Activated naive CD8-positive, alpha-beta T cell treated with anti-CD3 and anti-CD28 coated beads, Interleukin-2, amount 50 U/mL, for 24 hours (primary cell): ENCODE results near the gene DDIT4.
"Not testable (repeated sequence)": the region's sequence is repeated elsewhere in the genome, so short reads cannot be mapped to it uniquely, and the experiment has no call there.

Experiments used
- ATAC-seq: fragments of 150-1000 bp; cut with Tn5 transposase; one replicate; pipeline ENCODE4 v1.10.0; 2021
- DNase-seq: peaks from one replicate; pipeline ENCODE4 v3.0.0; 2021
- H3K27ac Mint-ChIP-seq: one replicate; pipeline ENCODE4 v1.8.0; 2021; ENCODE audit warnings: mild to moderate bottlenecking, mixed read lengths
- H3K27me3 Mint-ChIP-seq: one replicate; pipeline ENCODE4 v1.8.0; 2021; ENCODE audit warnings: mixed read lengths
- H3K36me3 Mint-ChIP-seq: one replicate; pipeline ENCODE4 v1.8.0; 2021; ENCODE audit warnings: low read depth, mixed read lengths
- H3K4me1 Mint-ChIP-seq: one replicate; pipeline ENCODE4 v1.8.0; 2021; ENCODE audit warnings: mixed read lengths
- H3K4me3 Mint-ChIP-seq: one replicate; pipeline ENCODE4 v1.8.0; 2021; ENCODE audit warnings: mild to moderate bottlenecking, moderate library complexity, mixed read lengths
- H3K9me3 Mint-ChIP-seq: one replicate; pipeline ENCODE4 v1.8.0; 2021; ENCODE audit warnings: mixed read lengths

Gene DDIT4

GRCh38 chr10:72273410-72274212, at the start of gene DDIT4:
Gene DDIT4 (plus strand): TSS chr10:72273924. CDS start chr10:72274217, 293 bp downstream.
- peak within 1 kb of the TSS; percentile 98 for H3K4me3 Mint-ChIP-seq
- DNase-seq (peak; percentile 99), ATAC-seq (peak; percentile 86)
- H3K4me1 Mint-ChIP-seq = peaks cover 53% of the 10 kb centered on the region
- H3K27ac Mint-ChIP-seq = peak within 1 kb of the TSS; percentile 96
- H3K9me3 Mint-ChIP-seq = no peaks in the 10 kb centered on the region
- no peaks in the 10 kb centered on the region for H3K27me3 Mint-ChIP-seq
- peaks cover 31% of the 10 kb centered on the region for H3K36me3 Mint-ChIP-seq

- Mint-ChIP-seq H3K36me3 (peaks cover 34% of the 10 kb centered on the region), H3K27ac (peak overlapping the region; percentile 86), H3K4me1 (peaks cover 63% of the 10 kb centered on the region), H3K4me3 (peak overlapping the region; percentile 40)
- DNase-seq, H3K27me3 Mint-ChIP-seq, H3K9me3 Mint-ChIP-seq, ATAC-seq: not testable (repeated sequence)
Observed at GRCh38 chr10:72224191-72224590, 49.5 kb upstream of the DDIT4 start.

- ATAC-seq (no peak), DNase-seq (no peak)
- H3K4me3 Mint-ChIP-seq = no peak overlapping the region
- no peaks in the 10 kb centered on the region for H3K27me3 Mint-ChIP-seq
- peak overlapping the region; percentile 77 for H3K27ac Mint-ChIP-seq
- peaks cover 41% of the 10 kb centered on the region for H3K36me3 Mint-ChIP-seq
- H3K4me1 Mint-ChIP-seq = peaks cover 64% of the 10 kb centered on the region
- H3K9me3 Mint-ChIP-seq = no peaks in the 10 kb centered on the region
Observed at GRCh38 chr10:72226418-72227027, 47.2 kb upstream of the DDIT4 start.

- DNase-seq (no peak), ATAC-seq (no peak)
- H3K36me3 Mint-ChIP-seq = peaks cover 41% of the 10 kb centered on the region
- no peak overlapping the region for H3K27ac Mint-ChIP-seq
- H3K4me1 Mint-ChIP-seq = peaks cover 57% of the 10 kb centered on the region
- no peaks in the 10 kb centered on the region for H3K9me3 Mint-ChIP-seq
- no peak overlapping the region for H3K4me3 Mint-ChIP-seq
- no peaks in the 10 kb centered on the region for H3K27me3 Mint-ChIP-seq
Observed at GRCh38 chr10:72227826-72228225, 45.9 kb upstream of the DDIT4 start.

GRCh38 chr10:72228318-72228751, 45.4 kb upstream of the DDIT4 start:
- H3K4me3 Mint-ChIP-seq = no peak overlapping the region
- DNase-seq (no peak), ATAC-seq (no peak)
- no peak overlapping the region for H3K27ac Mint-ChIP-seq
- H3K36me3 Mint-ChIP-seq = peaks cover 46% of the 10 kb centered on the region
- H3K9me3 Mint-ChIP-seq = no peaks in the 10 kb centered on the region
- H3K4me1 Mint-ChIP-seq = peaks cover 52% of the 10 kb centered on the region
- H3K27me3 Mint-ChIP-seq = no peaks in the 10 kb centered on the region

- no peak overlapping the region for H3K4me3 Mint-ChIP-seq
- ATAC-seq = no peak
- peak overlapping the region; percentile 41 for H3K27ac Mint-ChIP-seq
- peaks cover 42% of the 10 kb centered on the region for H3K4me1 Mint-ChIP-seq
- no peaks in the 10 kb centered on the region for H3K27me3 Mint-ChIP-seq
- no peak for DNase-seq
- peaks cover 43% of the 10 kb centered on the region for H3K36me3 Mint-ChIP-seq
- H3K9me3 Mint-ChIP-seq = no peaks in the 10 kb centered on the region
Observed at GRCh38 chr10:72229261-72230251, 44.2 kb upstream of the DDIT4 start.

- Mint-ChIP-seq H3K9me3 (no peaks in the 10 kb centered on the region), H3K4me3 (no peak overlapping the region), H3K4me1 (peaks cover 18% of the 10 kb centered on the region), H3K27me3 (no peaks in the 10 kb centered on the region), H3K27ac (no peak overlapping the region), H3K36me3 (peaks cover 46% of the 10 kb centered on the region)
- no peak for DNase-seq
- no peak for ATAC-seq
Observed at GRCh38 chr10:72233621-72234020, 40.1 kb upstream of the DDIT4 start.

- peaks cover 42% of the 10 kb centered on the region for H3K36me3 Mint-ChIP-seq
- H3K27ac Mint-ChIP-seq = no peak overlapping the region
- no peaks in the 10 kb centered on the region for H3K9me3 Mint-ChIP-seq
- H3K27me3 Mint-ChIP-seq = no peaks in the 10 kb centered on the region
- ATAC-seq (no peak), DNase-seq (no peak)
- H3K4me1 Mint-ChIP-seq = peaks cover 12% of the 10 kb centered on the region
- no peak overlapping the region for H3K4me3 Mint-ChIP-seq
Observed at GRCh38 chr10:72234560-72235095, 39.1 kb upstream of the DDIT4 start.

- Mint-ChIP-seq H3K9me3 (no peaks in the 10 kb centered on the region), H3K4me3 (no peak overlapping the region), H3K27ac (peak overlapping the region; percentile 20), H3K27me3 (no peaks in the 10 kb centered on the region), H3K4me1 (peaks cover 10% of the 10 kb centered on the region), H3K36me3 (peaks cover 33% of the 10 kb centered on the region)
- ATAC-seq (no peak), DNase-seq (no peak)
Observed at GRCh38 chr10:72235544-72236279, 38.0 kb upstream of the DDIT4 start.

- no peak overlapping the region for H3K4me3 Mint-ChIP-seq
- H3K27me3 Mint-ChIP-seq = no peaks in the 10 kb centered on the region
- H3K4me1 Mint-ChIP-seq = peaks cover 33% of the 10 kb centered on the region
- no peak for ATAC-seq
- no peak for DNase-seq
- peaks cover 18% of the 10 kb centered on the region for H3K36me3 Mint-ChIP-seq
- H3K9me3 Mint-ChIP-seq = no peaks in the 10 kb centered on the region
- no peak overlapping the region for H3K27ac Mint-ChIP-seq
Observed at GRCh38 chr10:72238392-72239175, 35.1 kb upstream of the DDIT4 start.

GRCh38 chr10:72239409-72239808, 34.3 kb upstream of the DDIT4 start:
- H3K27ac Mint-ChIP-seq = no peak overlapping the region
- ATAC-seq (no peak), DNase-seq (no peak)
- no peaks in the 10 kb centered on the region for H3K27me3 Mint-ChIP-seq
- H3K4me3 Mint-ChIP-seq = no peak overlapping the region
- H3K36me3 Mint-ChIP-seq = peaks cover 14% of the 10 kb centered on the region
- H3K9me3 Mint-ChIP-seq = no peaks in the 10 kb centered on the region
- H3K4me1 Mint-ChIP-seq = peaks cover 42% of the 10 kb centered on the region

- ATAC-seq (no peak), DNase-seq (no peak)
- no peaks in the 10 kb centered on the region for H3K9me3 Mint-ChIP-seq
- no peaks in the 10 kb centered on the region for H3K27me3 Mint-ChIP-seq
- peaks cover 51% of the 10 kb centered on the region for H3K4me1 Mint-ChIP-seq
- no peak overlapping the region for H3K27ac Mint-ChIP-seq
- H3K36me3 Mint-ChIP-seq = peaks cover 11% of the 10 kb centered on the region
- no peak overlapping the region for H3K4me3 Mint-ChIP-seq
Observed at GRCh38 chr10:72240371-72240770, 33.4 kb upstream of the DDIT4 start.

- Mint-ChIP-seq H3K36me3 (peaks cover 3% of the 10 kb centered on the region), H3K9me3 (no peaks in the 10 kb centered on the region), H3K4me1 (peaks cover 62% of the 10 kb centered on the region), H3K27me3 (no peaks in the 10 kb centered on the region), H3K27ac (peak overlapping the region; percentile 81), H3K4me3 (peak overlapping the region; percentile 42)
- no peak for DNase-seq
- no peak for ATAC-seq
Observed at GRCh38 chr10:72241691-72242252, 32.0 kb upstream of the DDIT4 start.
